SK-N-MC (cell line): ENCODE results near the gene IFNGR2.

Experiments used
- EZH2 ChIP-seq: fragments of 200-600 bp; sonication (generic); IDR thresholded peaks from one replicate; pipeline ENCODE4 v1.6.1; 2017; ENCODE audit warnings: antibody characterized with exemption
- POLR2AphosphoS5 ChIP-seq: IDR thresholded peaks from 2 replicates; pipeline ENCODE4 v1.6.1; 2012; ENCODE audit warnings: mild to moderate bottlenecking, low read depth, low read length, borderline replicate concordance

- peak; percentile 17; the same call in 1 of the 2 replicates for TF ChIP-seq POLR2AphosphoS5
- TF ChIP-seq EZH2, result no peak
Measured at GRCh38 chr21:33402001-33402979, 923 bp upstream of the IFNGR2 start.
